Measurements from ENCODE around the gene ABCA7.
A peak's percentile ranks its signal among the peaks of the same experiment; 100 is the strongest.
"Not testable (repeated sequence)": the region's sequence is repeated elsewhere in the genome, so short reads cannot be mapped to it uniquely, and the experiment has no call there.

ABCA7 gene

GRCh38 chr19:1112268-1113029 lies 72.5 kb downstream of the ABCA7 start:
- H2AFZ ChIP-seq (ENCODE audit: low read depth, low read length), result no peak overlapping the region
- peaks cover 45% of the 10 kb centered on the region for H3K36me3 ChIP-seq (replicated peaks; ENCODE audit: low read depth, low read length)
- peaks cover 10% of the 10 kb centered on the region for H3K4me1 ChIP-seq (ENCODE audit: low read length)
- H3K4me3 ChIP-seq (ENCODE audit: low read length), result no peak overlapping the region
- H3K27ac ChIP-seq (ENCODE audit: low read length), result no peak overlapping the region
- no peak for TF ChIP-seq EZH2phosphoT487 (IDR thresholded peaks at IDR 0.05; ENCODE audit: low read depth)
- no peak for TF ChIP-seq CTCF (IDR thresholded peaks at IDR 0.05; ENCODE audit: low read depth, low read length)
- no peaks in the 10 kb centered on the region for H3K79me2 ChIP-seq (ENCODE audit: low read length)
- no peak overlapping the region for H3K9ac ChIP-seq (ENCODE audit: low read length)
- H4K20me1 ChIP-seq (ENCODE audit: insufficient read depth, low read length), result 0 out of 2 replicates have a peak, but pooled peaks cover 5% of the 10 kb centered on the region
- H3K4me2 ChIP-seq (ENCODE audit: low read length), result no peak overlapping the region
- no peaks in the 10 kb centered on the region for H3K9me3 ChIP-seq (ENCODE audit: insufficient read depth, low read length)
- H3K27me3 ChIP-seq (ENCODE audit: low read depth, low read length), result no peaks in the 10 kb centered on the region

DNA sequence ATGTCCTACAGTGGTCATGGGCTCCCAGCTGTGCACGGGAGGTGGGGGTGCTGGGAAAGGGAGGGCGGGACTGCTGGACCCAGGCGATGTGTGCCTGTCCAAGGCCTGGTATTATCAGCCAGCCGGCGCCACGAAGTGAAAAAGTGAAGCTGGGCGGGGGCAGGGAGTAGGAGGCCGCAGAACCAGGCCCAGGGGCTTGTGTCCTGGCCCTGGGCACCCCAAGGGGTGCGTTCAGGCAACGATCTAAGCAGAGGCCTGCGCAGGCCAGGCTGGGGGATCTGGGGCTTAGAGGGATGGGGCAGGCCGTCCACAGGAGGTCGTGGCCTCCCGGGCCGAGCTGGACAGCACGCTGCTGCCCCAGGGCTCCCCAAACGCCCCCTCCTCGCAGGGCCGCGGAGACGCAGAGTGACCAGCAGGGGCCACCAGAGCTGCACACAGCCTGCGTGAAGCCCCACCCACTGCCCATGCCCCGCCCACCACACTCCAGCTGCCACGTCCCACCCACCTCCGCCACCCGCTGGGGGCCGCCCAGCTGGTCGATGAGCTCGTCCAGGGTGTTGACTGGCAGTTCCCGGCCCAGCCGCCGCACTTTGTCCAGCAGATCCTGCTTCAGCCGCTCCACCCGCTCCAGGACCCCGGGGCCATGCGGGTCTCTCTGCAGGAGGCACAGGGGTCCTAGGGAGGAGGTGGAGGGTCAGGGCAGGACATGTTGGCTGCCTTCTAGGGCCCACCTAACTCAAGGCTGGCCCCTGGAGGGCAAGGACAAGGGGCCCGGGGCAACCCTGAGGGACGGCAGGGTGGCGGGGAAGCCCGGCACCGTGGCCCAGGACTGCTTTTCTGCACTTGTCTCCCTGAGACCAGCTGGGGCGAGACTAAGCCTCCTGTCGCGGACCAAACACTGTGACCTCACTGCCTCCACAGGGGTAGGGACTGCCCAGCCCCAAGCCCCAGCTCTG lies 73.4 kb downstream of the ABCA7 start:
- Histone ChIP-seq H3K9me3 (ENCODE audit: insufficient read depth, low read length) (no peaks in the 10 kb centered on the region), H4K20me1 (ENCODE audit: insufficient read depth, low read length) (no peaks in the 10 kb centered on the region), H3K27ac (ENCODE audit: low read length) (no peak overlapping the region), H3K4me2 (ENCODE audit: low read length) (peak overlapping the region; percentile 1; the same call in 1 of the 2 replicates), H2AFZ (ENCODE audit: low read depth, low read length) (no peak overlapping the region), H3K36me3 (replicated peaks; ENCODE audit: low read depth, low read length) (peaks cover 44% of the 10 kb centered on the region), H3K9ac (ENCODE audit: low read length) (no peak overlapping the region), H3K4me1 (ENCODE audit: low read length) (peaks cover 4% of the 10 kb centered on the region; the same call in 1 of the 2 replicates), H3K79me2 (ENCODE audit: low read length) (no peaks in the 10 kb centered on the region), H3K27me3 (ENCODE audit: low read depth, low read length) (no peaks in the 10 kb centered on the region), H3K4me3 (ENCODE audit: low read length) (no peak overlapping the region)
- TF ChIP-seq EZH2phosphoT487 (IDR thresholded peaks at IDR 0.05; ENCODE audit: low read depth) (no peak), CTCF (IDR thresholded peaks at IDR 0.05; ENCODE audit: low read depth, low read length) (peak; percentile 85)

DNA sequence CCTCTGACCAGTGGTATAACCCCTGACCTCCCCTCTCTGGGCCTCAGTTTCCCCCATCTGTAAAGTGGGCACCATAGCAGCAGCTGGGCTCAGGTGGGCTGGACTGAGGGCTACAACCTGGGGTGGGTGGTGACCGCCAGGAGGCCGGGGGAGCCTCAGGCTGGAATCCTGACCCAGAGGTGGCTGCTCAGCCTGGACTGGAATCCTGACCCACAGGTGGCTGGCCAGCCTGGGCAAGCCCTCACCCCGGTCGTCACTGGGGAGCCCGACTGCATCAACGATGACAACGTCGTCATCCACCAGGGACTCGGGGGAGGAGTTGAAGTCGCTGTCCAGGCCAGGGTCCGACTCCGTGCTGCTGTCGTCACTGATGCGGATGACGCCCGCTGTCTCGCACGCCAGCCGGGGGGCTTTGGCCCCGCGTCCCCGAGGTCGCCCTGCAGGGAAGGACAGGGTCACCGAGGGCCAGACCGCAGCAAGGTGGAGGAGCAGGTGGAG lies 74.1 kb downstream of the ABCA7 start:
- no peak overlapping the region for H3K9ac ChIP-seq (ENCODE audit: low read length)

GRCh38 chr19:1114728-1115127 lies 74.8 kb downstream of the ABCA7 start:
- not testable (repeated sequence) for H3K9ac ChIP-seq (ENCODE audit: low read length); H3K4me3 ChIP-seq (ENCODE audit: low read length); H3K4me2 ChIP-seq (ENCODE audit: low read length); H3K9me3 ChIP-seq (ENCODE audit: insufficient read depth, low read length); H3K4me1 ChIP-seq (ENCODE audit: low read length); H3K27me3 ChIP-seq (ENCODE audit: low read depth, low read length); H3K27ac ChIP-seq (ENCODE audit: low read length); H3K79me2 ChIP-seq (ENCODE audit: low read length); H4K20me1 ChIP-seq (ENCODE audit: insufficient read depth, low read length); H2AFZ ChIP-seq (ENCODE audit: low read depth, low read length)
- H3K36me3 ChIP-seq (replicated peaks; ENCODE audit: low read depth, low read length), result peaks cover 47% of the 10 kb centered on the region

More for the DNA sequence above, 74.1 kb downstream of the ABCA7 start:
- no peak for TF ChIP-seq CTCF (IDR thresholded peaks at IDR 0.05; ENCODE audit: low read depth, low read length)
- no peak for TF ChIP-seq EZH2phosphoT487 (IDR thresholded peaks at IDR 0.05; ENCODE audit: low read depth)
- Histone ChIP-seq H4K20me1 (ENCODE audit: insufficient read depth, low read length) (no peaks in the 10 kb centered on the region), H3K4me1 (ENCODE audit: low read length) (peaks cover 4% of the 10 kb centered on the region; the same call in 1 of the 2 replicates), H3K27me3 (ENCODE audit: low read depth, low read length) (no peaks in the 10 kb centered on the region), H3K9me3 (ENCODE audit: insufficient read depth, low read length) (no peaks in the 10 kb centered on the region), H3K4me2 (ENCODE audit: low read length) (no peak overlapping the region), H3K79me2 (ENCODE audit: low read length) (no peaks in the 10 kb centered on the region), H3K36me3 (replicated peaks; ENCODE audit: low read depth, low read length) (peaks cover 44% of the 10 kb centered on the region), H2AFZ (ENCODE audit: low read depth, low read length) (no peak overlapping the region), H3K27ac (ENCODE audit: low read length) (no peak overlapping the region), H3K4me3 (ENCODE audit: low read length) (no peak overlapping the region)

Measured in OCI-LY3 (cell line).